Activated CD8-positive, alpha-beta memory T cell treated with anti-CD3 and anti-CD28 coated beads for 1 hour (primary cell): ENCODE results near the gene TMOD1.

ENCODE experiments used
- DNase-seq, 2 donors: peaks; one replicate each; pipeline ENCODE4 v3.0.0-alpha.2; 2020; ENCODE audit warnings: low read depth in 1 of 2; ENCODE audit errors: extremely low read depth in 1 of 2

Gene TMOD1

DNA sequence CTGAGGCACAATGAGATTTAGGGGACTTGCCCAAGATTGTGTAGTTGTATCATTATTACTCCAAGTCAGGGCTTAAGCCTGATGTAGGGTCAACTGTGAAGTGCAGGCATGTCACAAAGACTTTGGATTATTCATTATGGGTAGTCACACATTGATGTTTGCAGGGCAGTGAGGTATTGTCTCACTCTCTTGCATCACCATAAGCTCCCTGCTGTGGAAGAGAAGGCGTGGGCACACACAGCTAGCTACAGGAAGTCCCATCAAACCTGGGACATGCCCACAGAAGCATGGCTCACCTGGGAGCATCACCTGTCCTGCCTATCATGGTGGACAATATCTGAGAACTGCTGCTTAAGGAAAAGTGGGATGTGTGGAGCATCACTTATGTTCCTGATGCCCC, 42.1 kb downstream of the TMOD1 start:
- no peak for DNase-seq

DNA sequence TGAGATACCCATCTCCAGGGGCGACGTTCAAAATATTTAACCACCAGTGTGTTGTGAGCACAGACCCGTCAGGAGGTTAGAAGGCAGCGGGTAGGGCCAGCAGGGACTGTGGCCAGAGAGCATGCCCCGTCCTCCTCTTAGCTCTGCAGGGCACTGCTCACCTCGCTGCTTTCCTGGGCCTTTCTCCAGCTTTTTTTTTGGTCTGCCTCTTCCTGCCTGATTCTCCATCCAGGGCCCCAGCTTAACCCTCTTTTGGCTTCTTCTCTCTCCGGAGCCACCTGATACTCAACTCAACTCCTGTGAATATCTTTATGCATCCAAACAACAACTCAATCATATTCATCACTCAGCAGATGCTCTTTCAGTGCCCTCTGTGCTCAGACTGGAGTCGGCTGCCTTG, 44.0 kb downstream of the TMOD1 start:
- DNase-seq: no peak

DNA sequence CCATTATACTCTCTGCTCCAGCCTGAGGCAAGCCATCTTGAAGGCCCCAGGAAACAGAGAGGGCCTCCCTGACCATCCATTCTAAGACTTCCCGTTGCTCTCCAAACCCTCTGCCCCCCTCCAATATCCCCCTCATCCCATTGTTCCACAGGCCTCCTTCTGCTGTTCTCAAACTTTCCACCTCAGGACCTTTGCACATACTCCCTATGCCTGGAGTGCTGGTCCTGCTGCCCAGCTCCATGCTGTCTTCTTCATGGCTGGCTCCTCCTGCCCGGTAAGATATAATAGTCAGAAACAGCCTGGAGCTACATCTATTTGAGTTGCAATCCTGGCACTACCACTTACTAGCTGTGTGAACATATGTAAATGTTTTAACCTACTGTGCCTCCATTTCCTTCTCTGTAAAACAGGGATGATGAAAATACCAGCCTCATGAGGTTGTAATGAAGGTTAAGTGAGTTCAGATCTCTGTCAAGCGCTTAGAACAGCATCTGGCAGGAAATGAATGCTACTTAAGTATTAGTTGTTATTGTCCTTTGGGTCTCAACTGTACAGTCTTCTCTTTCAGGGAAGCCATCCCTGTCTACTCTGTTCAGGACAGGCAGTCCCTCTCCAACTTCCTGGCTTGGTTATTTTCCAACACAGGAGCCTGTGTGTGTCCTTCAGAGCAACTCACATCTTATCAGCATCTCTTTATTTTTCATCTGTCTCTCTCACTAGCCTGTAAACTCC, 45.8 kb downstream of the TMOD1 start:
- DNase-seq: no peak

DNA sequence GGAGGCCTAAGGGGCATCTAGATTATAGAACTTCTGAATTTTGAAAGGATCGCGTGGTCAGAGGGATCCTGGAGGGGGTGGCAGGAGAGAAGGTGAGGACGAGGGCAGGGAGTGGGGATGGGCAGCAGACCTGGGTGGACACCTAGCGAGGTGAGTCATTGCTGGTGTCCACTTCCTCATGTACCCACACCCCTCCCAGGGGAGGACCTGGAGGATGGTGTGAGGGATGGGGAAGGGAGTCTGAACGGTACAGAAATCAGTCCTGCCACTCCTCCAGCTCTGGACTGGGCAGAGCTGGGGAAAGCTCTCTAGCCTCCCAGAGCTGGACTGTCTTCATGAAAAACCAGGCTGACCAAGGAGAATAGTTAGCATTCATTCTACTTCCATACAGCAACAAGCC, 46.9 kb downstream of the TMOD1 start:
- DNase-seq: no peak

DNA sequence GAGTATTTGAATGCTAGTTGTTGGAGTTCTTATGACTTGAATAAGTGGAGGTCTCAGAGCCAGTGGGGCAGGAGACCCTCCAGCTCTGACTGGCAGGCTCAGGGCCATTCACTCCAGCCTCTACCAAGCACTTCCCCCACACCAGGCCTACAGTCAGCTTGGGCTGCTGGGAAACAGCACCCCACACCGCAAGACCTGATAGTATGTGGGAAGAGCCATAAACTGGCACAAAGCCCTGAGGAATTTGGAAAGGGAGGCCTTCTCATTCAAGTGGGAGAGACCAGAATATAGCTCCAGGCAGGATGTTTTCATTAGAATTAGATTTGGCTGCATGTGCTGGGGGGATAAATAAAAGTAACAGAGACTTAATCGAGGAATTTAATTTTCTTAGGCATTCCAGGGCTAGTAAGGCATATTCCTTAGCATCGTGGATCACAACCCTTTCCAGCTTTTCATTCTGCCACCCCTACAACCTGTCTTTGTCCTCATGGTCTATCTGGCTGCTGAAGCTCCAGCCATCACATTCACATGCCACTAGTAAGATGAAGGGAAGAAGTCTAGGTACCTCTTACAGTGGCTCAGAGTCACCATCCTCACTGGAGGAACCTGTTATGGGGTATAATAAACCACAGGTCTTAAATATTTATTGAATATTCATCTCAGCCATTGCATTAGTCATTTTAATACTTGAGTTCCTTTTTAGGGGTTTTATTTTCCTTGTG, 47.5 kb downstream of the TMOD1 start:
- no peak for DNase-seq

GRCh38 chr9:97550386-97550785, 48.9 kb downstream of the TMOD1 start:
- no peak for DNase-seq

GRCh38 chr9:97551308-97551707, 49.8 kb downstream of the TMOD1 start:
- DNase-seq: no peak

GRCh38 chr9:97553141-97553540, 51.7 kb downstream of the TMOD1 start:
- DNase-seq: no peak

DNA sequence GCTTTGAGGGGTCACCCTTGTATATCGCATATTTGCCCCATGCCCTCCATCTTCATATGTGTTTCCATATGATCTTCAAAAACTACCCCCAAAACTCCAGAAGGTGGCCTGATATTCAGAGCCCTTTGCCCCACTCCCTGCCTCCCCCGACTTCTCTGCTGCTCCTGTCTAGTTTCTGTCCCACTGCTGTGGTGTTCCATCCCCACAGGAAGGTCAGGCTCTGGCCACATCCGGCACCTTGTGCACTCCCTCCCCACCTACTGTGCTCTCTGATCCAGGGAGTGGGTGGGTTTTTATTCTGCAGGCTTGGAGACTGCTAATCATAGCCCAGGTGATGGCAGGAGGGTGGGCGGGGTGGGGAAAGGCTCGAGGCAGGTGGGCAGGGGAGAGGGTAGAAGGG, 52.4 kb downstream of the TMOD1 start:
- DNase-seq: no peak

DNA sequence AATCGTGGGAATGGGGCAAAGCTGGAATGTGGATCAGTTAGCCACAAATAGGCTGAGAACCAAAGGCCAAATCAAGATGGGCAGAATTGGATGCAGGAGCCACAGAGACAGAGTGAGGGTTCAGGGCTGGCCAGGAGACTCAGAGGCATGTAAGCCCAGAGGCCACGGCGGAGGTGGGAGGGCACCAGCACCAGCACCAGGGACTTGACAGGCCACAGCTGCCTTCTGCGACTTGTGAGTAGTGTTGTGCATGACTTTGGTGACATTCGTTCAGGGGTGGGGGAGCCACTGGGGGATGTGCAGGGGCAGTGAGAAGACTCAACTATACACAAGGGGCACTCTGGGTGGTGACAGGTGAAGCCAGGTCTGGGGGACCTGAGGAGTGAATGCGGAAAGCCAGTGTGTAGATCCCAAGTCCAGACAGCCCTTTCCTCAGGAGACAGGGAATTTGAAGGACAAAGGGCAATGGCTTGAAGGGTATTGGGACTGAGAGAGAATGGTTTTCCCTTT, 53.2 kb downstream of the TMOD1 start:
- DNase-seq: no peak

DNA sequence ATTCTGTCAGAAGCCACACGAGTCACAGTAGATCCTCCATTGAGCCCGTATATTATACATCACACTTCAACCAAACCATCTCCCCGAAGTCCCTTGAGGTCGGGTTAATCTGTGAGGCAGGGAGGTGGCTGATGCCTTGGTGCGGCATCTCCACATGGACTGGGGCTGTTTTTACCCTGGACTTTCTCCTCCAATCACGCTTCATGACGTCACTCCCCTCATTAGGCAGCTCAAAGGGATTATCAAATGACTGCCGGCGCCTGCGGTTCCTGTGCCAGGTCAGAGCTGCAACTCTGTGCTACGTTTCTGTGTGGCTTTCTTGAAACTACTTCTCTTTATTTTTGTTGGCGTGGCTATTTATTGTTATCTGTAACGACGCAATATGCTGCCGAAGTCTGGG, 53.7 kb downstream of the TMOD1 start:
- DNase-seq: no peak

GRCh38 chr9:97556036-97556720, 54.7 kb downstream of the TMOD1 start:
- DNase-seq: no peak

DNA sequence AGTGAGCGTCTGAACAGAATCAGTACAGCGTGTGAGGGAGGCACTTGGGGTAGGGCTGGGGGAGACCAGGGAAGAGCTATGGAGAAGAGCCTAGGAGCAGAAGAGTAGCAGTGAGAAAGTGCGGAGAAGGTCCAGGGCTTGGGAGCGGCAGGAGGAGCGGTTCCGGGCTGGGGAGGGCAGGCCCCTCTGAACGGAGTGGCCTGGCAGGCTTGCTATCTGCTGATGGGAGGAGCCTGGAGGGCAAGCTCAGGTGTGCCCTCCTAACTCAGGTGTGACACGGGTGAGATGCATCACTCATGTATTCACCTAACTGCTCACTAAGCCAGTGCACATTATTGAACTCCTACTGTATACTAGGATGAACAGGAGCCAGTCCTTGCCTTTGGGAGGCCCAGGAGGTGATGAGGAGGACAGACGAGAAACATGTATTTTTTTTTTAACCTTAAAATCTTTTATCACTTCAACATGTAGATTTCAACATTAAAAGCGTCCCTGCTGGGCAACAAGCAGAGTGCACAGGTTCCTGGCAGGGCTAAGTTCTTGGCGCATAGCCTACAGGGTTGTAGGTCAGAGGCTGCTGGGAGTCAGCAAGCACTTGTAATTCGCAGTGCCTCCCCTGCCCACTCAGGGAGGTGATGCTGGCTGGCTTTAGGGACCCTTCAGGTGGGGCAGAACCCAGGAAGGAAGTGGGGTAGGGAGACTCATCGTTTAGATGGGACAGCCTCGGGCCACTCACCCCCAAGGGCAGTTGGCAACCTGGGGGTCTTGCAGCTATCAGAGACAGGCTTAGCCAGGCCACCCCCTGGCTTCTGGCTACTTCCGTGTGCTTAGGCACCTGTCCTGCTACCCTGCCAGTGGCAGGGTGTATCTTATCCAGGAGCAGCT, 55.5 kb downstream of the TMOD1 start:
- no peak for DNase-seq

DNA sequence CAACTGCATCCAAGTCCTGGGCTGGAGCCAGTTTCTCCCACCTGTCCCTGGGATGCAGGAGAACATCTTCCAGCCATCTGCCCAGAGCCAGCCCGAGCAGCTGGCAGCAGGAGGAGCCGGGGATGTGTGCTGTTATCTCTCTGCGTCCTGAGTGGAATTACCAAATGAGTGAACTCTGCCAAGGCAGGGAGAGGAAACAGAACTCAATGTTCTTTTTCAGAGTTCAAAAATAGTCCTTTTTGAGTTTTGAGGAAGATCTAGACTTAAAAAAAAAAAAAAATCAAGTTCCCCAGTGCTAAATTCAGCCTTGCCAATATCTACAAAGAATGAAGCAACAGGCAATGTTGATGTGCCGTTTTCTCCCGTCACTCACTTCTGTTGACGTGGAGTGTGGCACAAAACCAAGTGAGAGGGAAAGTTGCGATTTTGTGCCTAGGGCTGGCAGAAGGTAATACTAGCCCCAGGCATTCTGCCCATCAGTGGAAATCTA, 56.2 kb downstream of the TMOD1 start:
- DNase-seq: no peak

- no peak for DNase-seq
Observed at GRCh38 chr9:97558701-97559101, 57.2 kb downstream of the TMOD1 start.

DNA sequence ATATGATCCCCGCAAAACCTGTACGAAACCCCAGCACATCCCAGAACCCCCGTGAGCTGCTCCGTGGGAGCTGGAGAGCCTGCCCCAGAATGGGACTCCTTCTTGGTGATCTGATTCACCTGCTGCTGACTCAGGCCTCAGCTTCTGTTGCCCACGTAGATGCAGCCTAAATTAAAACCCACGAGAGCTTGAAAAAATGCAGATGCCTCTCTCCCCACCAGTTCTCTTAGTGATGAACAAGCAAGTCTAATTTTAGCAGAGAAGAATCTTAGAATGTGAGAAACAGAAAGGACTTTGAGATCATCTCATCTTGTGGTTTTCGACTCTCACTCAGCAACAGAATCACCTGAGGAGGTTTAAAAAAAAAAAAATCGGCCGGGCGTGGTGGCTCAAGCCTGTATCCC, 57.6 kb downstream of the TMOD1 start:
- DNase-seq: no peak

- DNase-seq: no peak
Observed at GRCh38 chr9:97560154-97560553, 58.7 kb downstream of the TMOD1 start.

DNA sequence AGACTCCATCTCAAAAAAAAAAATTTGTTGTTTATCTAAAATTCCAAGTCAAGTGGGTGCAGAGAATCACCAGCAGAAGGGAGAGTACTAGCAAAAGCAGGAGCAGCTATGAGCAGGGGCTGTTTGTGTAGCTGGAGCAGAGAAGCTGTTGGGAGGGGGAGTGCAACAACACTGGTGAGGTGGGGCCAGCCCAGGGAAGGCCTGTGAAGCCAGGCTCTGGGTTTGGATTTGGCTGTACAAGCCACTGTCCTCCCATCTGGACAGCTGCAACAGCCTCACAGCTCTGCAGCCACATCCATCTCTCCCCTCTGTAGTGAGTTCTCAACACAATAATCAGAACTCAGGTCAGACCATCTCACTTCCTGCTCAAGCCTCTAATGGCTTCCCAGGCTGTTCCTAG, 59.4 kb downstream of the TMOD1 start:
- DNase-seq: no peak

- DNase-seq: no peak
Observed at GRCh38 chr9:97561501-97561900, 60.0 kb downstream of the TMOD1 start.

DNA sequence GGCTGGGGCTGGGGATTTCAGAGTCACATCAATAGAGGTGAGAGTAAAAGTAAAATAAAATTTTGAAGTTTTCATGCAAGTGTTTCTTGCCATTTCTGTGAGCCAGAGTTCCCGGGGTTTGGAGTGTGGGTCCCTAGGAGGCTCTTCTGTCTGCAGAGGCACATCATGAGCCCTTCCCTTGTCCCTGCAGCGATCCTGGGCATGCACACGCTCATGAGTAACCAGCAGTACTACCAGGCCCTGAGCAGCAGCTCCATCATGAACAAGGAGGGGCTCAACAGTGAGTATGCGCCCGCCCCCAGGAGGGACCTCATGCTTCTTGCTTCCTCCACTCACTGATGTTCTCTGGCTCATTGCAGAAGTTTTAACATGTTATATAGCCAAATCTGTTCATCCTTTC, 61.1 kb downstream of the TMOD1 start:
- DNase-seq: no peak
